A549 (cell line): ENCODE results near the gene NEAT1. TPM values are rescaled to one million over a fixed set of nuclear protein-coding genes. Genes with fewer than 3 reads are reported as not detected.

Experiments used
- ATAC-seq, 2 experiments: fragments of 200-7000 bp in 1 of 2; fragments of >200 bp in 1 of 2; cut with Nextera tagmentation in 1 of 2; cut with Tn5 transposase in 1 of 2; 3 replicates each; pipeline versions ENCODE4 v1.8.0 to v1.9.1; 2018 to 2020; ENCODE audit warnings: mild to moderate bottlenecking in 1 of 2, moderate library complexity in 1 of 2
- CTCF ChIA-PET: fragments of 300-600 bp; sonication (Branson Sonifier 250); formaldehyde crosslinking; extraction: SDS; loops from one replicate; lab custom pipeline; 2021; ENCODE audit warnings: antibody characterized with exemption, inconsistent platforms; lab: Yijun Ruan, JAX
- POLR2A ChIA-PET: fragments of 350-600 bp; formaldehyde crosslinking; extraction: SDS; loops from one replicate; lab custom pipeline; 2021; ENCODE audit warnings: antibody characterized with exemption, inconsistent platforms; lab: Yijun Ruan, JAX
- DNase-seq, 2 experiments: peaks; one replicate each; pipeline versions ENCODE4 v3.0.0 to v3.0.0-alpha.2; 2011 to 2016; ENCODE audit warnings: low read depth in 1 of 2, low spot score in 1 of 2
- FAIRE-seq: peaks from 2 replicates; lab custom pipeline; 2011; peaks lifted over from hg19 to GRCh38; lab: Jason Lieb, UNC
- H3K27ac ChIP-seq, 2 experiments: fragments of >200 bp; sonication (Bioruptor Twin); formaldehyde crosslinking; 3 replicates each; pipeline ENCODE4 v1.5.1; 2016 to 2017
- H3K4me1 ChIP-seq: fragments of >200 bp; sonication (Bioruptor Twin); formaldehyde crosslinking; 3 replicates; pipeline ENCODE4 v1.6.1; 2016
- H3K4me2 ChIP-seq: fragments of >200 bp; sonication (Bioruptor Twin); formaldehyde crosslinking; 3 replicates; pipeline ENCODE4 v1.6.1; 2016
- H3K4me3 ChIP-seq: fragments of >200 bp; sonication (Bioruptor Twin); formaldehyde crosslinking; 3 replicates; pipeline ENCODE4 v1.5.1; 2016
- H3K9me3 ChIP-seq: fragments of >200 bp; sonication (Bioruptor Twin); formaldehyde crosslinking; 3 replicates; pipeline ENCODE4 v1.6.1; 2016
- ATOH8 ChIP-seq: fragments of 250-450 bp; sonication (Bioruptor Pico); IDR thresholded peaks from 2 replicates; pipeline ENCODE4 v1.5.0; 2020; ENCODE audit warnings: low read depth, mild to moderate bottlenecking, moderate library complexity
- BHLHE40 ChIP-seq: IDR thresholded peaks from 2 replicates; pipeline ENCODE4 v1.6.1; 2012; ENCODE audit warnings: low read depth, low read length, inconsistent platforms
- CBX2 ChIP-seq: fragments of 200-600 bp; sonication (generic); IDR thresholded peaks from 2 replicates; pipeline ENCODE4 v1.6.1; 2016; ENCODE audit warnings: low read depth, mild to moderate bottlenecking, borderline replicate concordance
- CEBPB ChIP-seq, 2 experiments: fragments of >200 bp in 1 of 2; sonication (Bioruptor Twin) in 1 of 2; formaldehyde crosslinking in 1 of 2; IDR thresholded peaks; 2 replicates each; pipeline ENCODE4 v1.6.1; 2012 to 2016
- CHD2 ChIP-seq: fragments of 150-350 bp; IDR thresholded peaks from 2 replicates; pipeline ENCODE4 v1.6.1; 2014; ENCODE audit warnings: low read length; ENCODE audit not compliant: partially characterized antibody
- CTCF ChIP-seq: fragments of >200 bp; sonication (Bioruptor Twin); formaldehyde crosslinking; IDR thresholded peaks from 3 replicates; pipeline ENCODE4 v1.5.1; 2016
- EHF ChIP-seq: fragments of 250-450 bp; sonication (Bioruptor Pico); IDR thresholded peaks from 2 replicates; pipeline ENCODE4 v1.5.0; 2020; ENCODE audit warnings: mild to moderate bottlenecking
- EHMT2 ChIP-seq: fragments of 200-600 bp; sonication (generic); IDR thresholded peaks from 2 replicates; pipeline ENCODE4 v1.6.1; 2016; ENCODE audit warnings: antibody characterized with exemption, low read depth, mild to moderate bottlenecking, moderate library complexity
- ELK1 ChIP-seq: fragments of 150-350 bp; IDR thresholded peaks from 2 replicates; pipeline ENCODE4 v1.6.1; 2014; ENCODE audit warnings: low read depth, mild to moderate bottlenecking, low read length
- EP300 ChIP-seq, 2 experiments: fragments of >200 bp; sonication (Bioruptor Twin); formaldehyde crosslinking; IDR thresholded peaks; 2 replicates in 1 of 2; 3 replicates in 1 of 2; pipeline ENCODE4 v1.6.1; 2016 to 2017
- ESRRA ChIP-seq: fragments of 150-350 bp; IDR thresholded peaks from 2 replicates; pipeline ENCODE4 v1.6.1; 2014; ENCODE audit warnings: mild to moderate bottlenecking, low read length, borderline replicate concordance
- FOXS1 ChIP-seq: fragments of 250-450 bp; sonication (Bioruptor Pico); IDR thresholded peaks from 2 replicates; pipeline ENCODE4 v1.5.0; 2020; ENCODE audit warnings: mild to moderate bottlenecking, moderate library complexity
- HEYL ChIP-seq: fragments of 250-450 bp; sonication (Bioruptor Pico); IDR thresholded peaks from 2 replicates; pipeline ENCODE4 v1.8.0; 2021; ENCODE audit warnings: mild to moderate bottlenecking, moderate library complexity
- HOXB13 ChIP-seq: fragments of 250-450 bp; sonication (Bioruptor Pico); IDR thresholded peaks from 2 replicates; pipeline ENCODE4 v1.5.0; 2020; ENCODE audit warnings: low read depth, mild to moderate bottlenecking, moderate library complexity
- MAZ ChIP-seq: fragments of 150-350 bp; IDR thresholded peaks from 2 replicates; pipeline ENCODE4 v1.6.1; 2014; ENCODE audit warnings: antibody characterized with exemption, low read depth, low read length, borderline replicate concordance
- MYC ChIP-seq: IDR thresholded peaks from 2 replicates; pipeline ENCODE4 v1.6.1; 2012; ENCODE audit warnings: mild to moderate bottlenecking, inconsistent platforms, low read length, improper control_type of control experiment, borderline replicate concordance
- NPAS2 ChIP-seq: fragments of 250-450 bp; sonication (Bioruptor Pico); IDR thresholded peaks from 2 replicates; pipeline ENCODE4 v1.8.0; 2022; ENCODE audit warnings: mild to moderate bottlenecking, moderate library complexity, borderline replicate concordance
- PBX3 ChIP-seq: IDR thresholded peaks from 2 replicates; pipeline ENCODE4 v1.6.1; 2012
- PHF8 ChIP-seq: fragments of 200-600 bp; sonication (generic); IDR thresholded peaks from 2 replicates; pipeline ENCODE4 v1.6.1; 2016; ENCODE audit warnings: low read depth, mild to moderate bottlenecking, antibody characterized with exemption, moderate library complexity, borderline replicate concordance
- POLR2A ChIP-seq: IDR thresholded peaks from 2 replicates; pipeline ENCODE4 v1.6.1; 2012; ENCODE audit warnings: mild to moderate bottlenecking, low read length
- POLR2AphosphoS2 ChIP-seq: conservative IDR thresholded peaks from 2 replicates; pipeline ENCODE4 v1.6.1; 2012; ENCODE audit warnings: low read length, improper control_type of control experiment, inconsistent platforms
- RARB ChIP-seq: fragments of 250-450 bp; sonication (Bioruptor Pico); IDR thresholded peaks from 2 replicates; pipeline ENCODE4 v1.8.0; 2021; ENCODE audit warnings: mild to moderate bottlenecking, moderate library complexity
- RFX5 ChIP-seq: fragments of 450-650 bp; IDR thresholded peaks from 2 replicates; pipeline ENCODE4 v1.7.1; 2014; ENCODE audit warnings: antibody characterized with exemption, mild to moderate bottlenecking, moderate library complexity
- RNF2 ChIP-seq: fragments of 200-600 bp; sonication (generic); IDR thresholded peaks from 2 replicates; pipeline ENCODE4 v1.6.1; 2016; ENCODE audit warnings: low read depth, mild to moderate bottlenecking, antibody characterized with exemption, moderate library complexity, borderline replicate concordance
- TFCP2L1 ChIP-seq: fragments of 250-450 bp; sonication (Bioruptor Pico); IDR thresholded peaks from 2 replicates; pipeline ENCODE4 v1.5.0; 2021; ENCODE audit warnings: mild to moderate bottlenecking
- ZNF302 ChIP-seq: fragments of 250-450 bp; sonication (Bioruptor Pico); IDR thresholded peaks from 2 replicates; pipeline ENCODE4 v1.9.0; 2021; ENCODE audit warnings: inconsistent platforms, mild to moderate bottlenecking, moderate library complexity
- WGBS: methylation state at CpG from one replicate; pipeline ENCODE4 v1.1.6; 2017; ENCODE audit errors: missing lambda C conversion rate; 5-methylcytosine and 5-hydroxymethylcytosine counted together
- polyA plus RNA-seq, 4 experiments: library from polyadenylated mRNA; depleted of rRNA in 3 of 4; stranded (reverse); fragments of >200 nt; fragmentation: RNase III in 1 of 4; extraction: RNeasy Plus Mini Kit Qiagen cat#74134 plus additional on column Dnase treatment in 1 of 4; gene quantifications; 2 replicates in 3 of 4; 3 replicates in 1 of 4; pipeline ENCODE4 v1.2.3, GENCODE V29; 2011 to 2017
- TF ChIP-seq, protein P1 (sequence below): IDR thresholded peaks from 2 replicates; pipeline ENCODE4 v1.6.1; 2012
- TF ChIP-seq, protein P2 (sequence below): IDR thresholded peaks from 2 replicates; pipeline ENCODE4 v1.6.1; 2012; ENCODE audit warnings: low read depth, borderline replicate concordance
- TF ChIP-seq, protein P3 (sequence below): fragments of 200-600 bp; sonication (generic); IDR thresholded peaks from 2 replicates; pipeline ENCODE4 v1.6.1; 2016; ENCODE audit warnings: antibody characterized with exemption, mild to moderate bottlenecking, moderate library complexity

NEAT1 gene
- polyA plus RNA-seq, 2 of the 4 experiments (the other 2 are of a cell fraction), result 314 to 1,223 TPM

GRCh38 chr11:65386307-65387140 lies 36.1 kb upstream of the NEAT1 start, which contains the start of gene FRMD8:
FRMD8 (plus strand) TSS chr11:65386637; CDS start chr11:65387037, 400 bp downstream.
- FAIRE-seq, result no peak
- H3K27ac ChIP-seq, result peak within 1 kb of the TSS; percentile 93 to 99
- ChIA-PET POLR2A (interaction anchor here (1.0 to 1.7 kb wide), 3 partner anchors 30 to 37 kb away, joined by 4 to 8 read pairs (median 7); partner anchors contain the start of gene NEAT1), CTCF (interaction anchor here (0.7 to 14.2 kb wide), 7 partner anchors 11 to 204 kb away, joined by 3 to 208 read pairs (median 4); partner anchors contain the start of gene NEAT1)
- H3K9me3 ChIP-seq, result no peaks in the 10 kb centered on the region
- 0% methylated on average over 29 of the region's 76 CpGs for WGBS
- peak; percentile 70 to 82 for DNase-seq
- peak within 1 kb of the TSS; percentile 79 for H3K4me2 ChIP-seq
- ATAC-seq, result peak; percentile 17 to 52; a peak in 4 of 6 replicates
- peaks cover 79% of the 10 kb centered on the region for H3K4me1 ChIP-seq
- H3K4me3 ChIP-seq, result peak within 1 kb of the TSS; percentile 72
- TF ChIP-seq TFCP2L1, result no peak
- TF ChIP-seq RNF2, result no peak
- TF ChIP-seq, protein P1, sequence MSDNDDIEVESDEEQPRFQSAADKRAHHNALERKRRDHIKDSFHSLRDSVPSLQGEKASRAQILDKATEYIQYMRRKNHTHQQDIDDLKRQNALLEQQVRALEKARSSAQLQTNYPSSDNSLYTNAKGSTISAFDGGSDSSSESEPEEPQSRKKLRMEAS, result peak; percentile 93
- no peak for TF ChIP-seq ELK1
- no peak for TF ChIP-seq BHLHE40
- TF ChIP-seq EP300 (IDR thresholded peaks at IDR 0.05), result no peak
- no peak for TF ChIP-seq CEBPB (IDR thresholded peaks at IDR 0.05)
- TF ChIP-seq POLR2AphosphoS2, result no peak
- TF ChIP-seq HOXB13 (CRISPR knock-in tag), result peak; percentile 94
- TF ChIP-seq EHF (CRISPR knock-in tag), result peak; percentile 92
- peak; percentile 39; the same call in 1 of the 2 replicates for TF ChIP-seq PHF8
- no peak for TF ChIP-seq CBX2
- no peak; the same call in 1 of the 2 replicates for TF ChIP-seq MYC
- TF ChIP-seq MAZ, result no peak
- TF ChIP-seq HEYL (CRISPR knock-in tag), result peak; percentile 62; the same call in 1 of the 2 replicates
- no peak for TF ChIP-seq RFX5
- no peak for TF ChIP-seq RARB (CRISPR knock-in tag)
- TF ChIP-seq EHMT2, result no peak
- peak; percentile 60; the same call in 1 of the 2 replicates for TF ChIP-seq ZNF302 (CRISPR knock-in tag)
- TF ChIP-seq ATOH8 (CRISPR knock-in tag), result peak; percentile 74
- peak; percentile 75 for TF ChIP-seq POLR2A
- TF ChIP-seq PBX3, result no peak
- TF ChIP-seq, protein P2, sequence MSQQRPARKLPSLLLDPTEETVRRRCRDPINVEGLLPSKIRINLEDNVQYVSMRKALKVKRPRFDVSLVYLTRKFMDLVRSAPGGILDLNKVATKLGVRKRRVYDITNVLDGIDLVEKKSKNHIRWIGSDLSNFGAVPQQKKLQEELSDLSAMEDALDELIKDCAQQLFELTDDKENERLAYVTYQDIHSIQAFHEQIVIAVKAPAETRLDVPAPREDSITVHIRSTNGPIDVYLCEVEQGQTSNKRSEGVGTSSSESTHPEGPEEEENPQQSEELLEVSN, result peak; percentile 91
- TF ChIP-seq CTCF, result no peak
- TF ChIP-seq NPAS2 (CRISPR knock-in tag), result 0 out of 2 replicates have a peak, but pooled peaks have one; percentile 24
- no peak for TF ChIP-seq ESRRA
- TF ChIP-seq, protein P3, sequence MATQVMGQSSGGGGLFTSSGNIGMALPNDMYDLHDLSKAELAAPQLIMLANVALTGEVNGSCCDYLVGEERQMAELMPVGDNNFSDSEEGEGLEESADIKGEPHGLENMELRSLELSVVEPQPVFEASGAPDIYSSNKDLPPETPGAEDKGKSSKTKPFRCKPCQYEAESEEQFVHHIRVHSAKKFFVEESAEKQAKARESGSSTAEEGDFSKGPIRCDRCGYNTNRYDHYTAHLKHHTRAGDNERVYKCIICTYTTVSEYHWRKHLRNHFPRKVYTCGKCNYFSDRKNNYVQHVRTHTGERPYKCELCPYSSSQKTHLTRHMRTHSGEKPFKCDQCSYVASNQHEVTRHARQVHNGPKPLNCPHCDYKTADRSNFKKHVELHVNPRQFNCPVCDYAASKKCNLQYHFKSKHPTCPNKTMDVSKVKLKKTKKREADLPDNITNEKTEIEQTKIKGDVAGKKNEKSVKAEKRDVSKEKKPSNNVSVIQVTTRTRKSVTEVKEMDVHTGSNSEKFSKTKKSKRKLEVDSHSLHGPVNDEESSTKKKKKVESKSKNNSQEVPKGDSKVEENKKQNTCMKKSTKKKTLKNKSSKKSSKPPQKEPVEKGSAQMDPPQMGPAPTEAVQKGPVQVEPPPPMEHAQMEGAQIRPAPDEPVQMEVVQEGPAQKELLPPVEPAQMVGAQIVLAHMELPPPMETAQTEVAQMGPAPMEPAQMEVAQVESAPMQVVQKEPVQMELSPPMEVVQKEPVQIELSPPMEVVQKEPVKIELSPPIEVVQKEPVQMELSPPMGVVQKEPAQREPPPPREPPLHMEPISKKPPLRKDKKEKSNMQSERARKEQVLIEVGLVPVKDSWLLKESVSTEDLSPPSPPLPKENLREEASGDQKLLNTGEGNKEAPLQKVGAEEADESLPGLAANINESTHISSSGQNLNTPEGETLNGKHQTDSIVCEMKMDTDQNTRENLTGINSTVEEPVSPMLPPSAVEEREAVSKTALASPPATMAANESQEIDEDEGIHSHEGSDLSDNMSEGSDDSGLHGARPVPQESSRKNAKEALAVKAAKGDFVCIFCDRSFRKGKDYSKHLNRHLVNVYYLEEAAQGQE, result no peak
- TF ChIP-seq FOXS1 (CRISPR knock-in tag), result peak; percentile 77; the same call in 1 of the 2 replicates
- no peak for TF ChIP-seq CHD2
